ENCODE data around the gene LMNTD1. TPM values are rescaled to one million over a fixed set of nuclear protein-coding genes. Genes with fewer than 3 reads are reported as not detected.

Gene LMNTD1
- polyA plus RNA-seq, 3 donors: not detected

GRCh38 chr12:25433581-25434325 is 119.3 kb downstream of the LMNTD1 start:
- TF ChIP-seq CTCF (IDR thresholded peaks at IDR 0.05): no peak
- no peak overlapping the region for H2AFZ ChIP-seq (ENCODE audit: insufficient read depth, low read depth, low read length, poor library complexity, severe bottlenecking)

GRCh38 chr12:25433024-25433423 is 120.1 kb downstream of the LMNTD1 start:
- Histone ChIP-seq H2AFZ (ENCODE audit: insufficient read depth, low read depth, low read length, poor library complexity, severe bottlenecking) (no peak overlapping the region), H3K9ac (ENCODE audit: insufficient read depth, low read length, poor library complexity, severe bottlenecking) (no peak overlapping the region), H3K36me3 (replicated peaks in 1 of 2; ENCODE audit: control insufficient read depth in 1 of 2, insufficient read depth in 2 of 2, low read length in 2 of 2) (no peaks in the 10 kb centered on the region), H3K4me3 (replicated peaks in 1 of 3; ENCODE audit: low read depth in 2 of 3, low read length in 3 of 3) (no peak overlapping the region), H3K4me2 (replicated peaks; ENCODE audit: extremely low read depth, low read length, poor library complexity, severe bottlenecking) (no peak overlapping the region), H4K20me1 (ENCODE audit: insufficient read depth, low read length) (no peaks in the 10 kb centered on the region), H3K79me2 (ENCODE audit: insufficient read depth, low read length) (no peaks in the 10 kb centered on the region), H3K4me1 (ENCODE audit: control insufficient read depth in 1 of 2, insufficient read depth in 2 of 2, low read length in 2 of 2) (no peaks in the 10 kb centered on the region), H3K27ac (ENCODE audit: low read depth in 1 of 2, low read length in 2 of 2) (no peak overlapping the region), H3K9me3 (replicated peaks in 1 of 2; ENCODE audit: control insufficient read depth in 1 of 2, insufficient read depth in 1 of 2, low read length in 2 of 2) (no peaks in the 10 kb centered on the region), H3K27me3 (ENCODE audit: control insufficient read depth in 2 of 2, insufficient read depth in 2 of 2, low read length in 2 of 2) (no peaks in the 10 kb centered on the region)
- no peaks in the 10 kb centered on the region for H3K36me3 Mint-ChIP-seq
- no peak for DNase-seq
- peaks cover under 1 to 4% (median 1%) of the 10 kb centered on the region in 3 donors for H3K27me3 Mint-ChIP-seq (ENCODE audit: low read depth in 3 of 3)
- no peak for TF ChIP-seq CTCF (IDR thresholded peaks at IDR 0.05)
- no peak overlapping the region for H3K27ac Mint-ChIP-seq
- H3K4me1 Mint-ChIP-seq: peaks cover 2% of the 10 kb centered on the region
- peaks cover 0 to 3% (median 0%) of the 10 kb centered on the region in 7 donors for H3K9me3 Mint-ChIP-seq
- intact Hi-C loops (cut with micrococcal nuclease): loop anchor here in 1 of 2 donors (10.0 kb wide), 1 partner anchor 592 kb away; no protein-coding TSS in a partner anchor
- no peak overlapping the region for H3K4me3 Mint-ChIP-seq

More at GRCh38 chr12:25433581-25434325, 119.3 kb downstream of the LMNTD1 start:
- Mint-ChIP-seq H3K9me3 (peaks cover 0 to 3% (median 0%) of the 10 kb centered on the region in 7 donors), H3K27me3 (ENCODE audit: low read depth in 3 of 3) (peaks cover 1 to 4% (median 2%) of the 10 kb centered on the region in 3 donors), H3K4me1 (peaks cover 2% of the 10 kb centered on the region), H3K27ac (no peak overlapping the region), H3K4me3 (no peak overlapping the region), H3K36me3 (no peaks in the 10 kb centered on the region)
- Histone ChIP-seq H3K9ac (ENCODE audit: insufficient read depth, low read length, poor library complexity, severe bottlenecking) (no peak overlapping the region), H4K20me1 (ENCODE audit: insufficient read depth, low read length) (no peaks in the 10 kb centered on the region), H3K4me2 (replicated peaks; ENCODE audit: extremely low read depth, low read length, poor library complexity, severe bottlenecking) (no peak overlapping the region), H3K27ac (ENCODE audit: low read depth in 1 of 2, low read length in 2 of 2) (no peak overlapping the region), H3K27me3 (ENCODE audit: control insufficient read depth in 2 of 2, insufficient read depth in 2 of 2, low read length in 2 of 2) (no peaks in the 10 kb centered on the region), H3K79me2 (ENCODE audit: insufficient read depth, low read length) (no peaks in the 10 kb centered on the region), H3K4me1 (ENCODE audit: control insufficient read depth in 1 of 2, insufficient read depth in 2 of 2, low read length in 2 of 2) (no peaks in the 10 kb centered on the region), H3K9me3 (replicated peaks in 1 of 2; ENCODE audit: control insufficient read depth in 1 of 2, insufficient read depth in 1 of 2, low read length in 2 of 2) (no peaks in the 10 kb centered on the region), H3K36me3 (replicated peaks in 1 of 2; ENCODE audit: control insufficient read depth in 1 of 2, insufficient read depth in 2 of 2, low read length in 2 of 2) (no peaks in the 10 kb centered on the region), H3K4me3 (replicated peaks in 1 of 3; ENCODE audit: low read depth in 2 of 3, low read length in 3 of 3) (no peak overlapping the region)
- WGBS (ENCODE audit: insufficient coverage): no CpG with 5 or more reads among the region's 3 CpGs
- no peak for DNase-seq
- intact Hi-C loops (cut with micrococcal nuclease): loop anchor here in 1 of 2 donors (10.0 kb wide), 1 partner anchor 591 kb away; no protein-coding TSS in a partner anchor

All from CD14-positive monocyte (primary cell).